Adrenal gland (tissue), 5 donors: ENCODE data around the gene AGPAT3.

ENCODE experiments used
- CTCF ChIP-seq, 6 experiments: fragments of 450-650 bp in 4 of 6; fragments of 200-600 bp in 2 of 6; sonication (generic) in 1 of 6; IDR thresholded peaks; 1 replicate in 5 of 6; 2 replicates in 1 of 6; pipeline versions ENCODE4 v1.5.1 to v1.8.0; 2016 to 2021; ENCODE audit warnings: antibody characterized with exemption in 6 of 6, mild to moderate bottlenecking in 2 of 6, moderate library complexity in 1 of 6
- POLR2A ChIP-seq, 2 donors: fragments of 450-650 bp; IDR thresholded peaks; one replicate each; pipeline ENCODE4 v1.6.1; 2017; ENCODE audit warnings: antibody characterized with exemption in 2 of 2, mild to moderate bottlenecking in 2 of 2, moderate library complexity in 1 of 2
- donor health status: DM: no; HTN: no; CAD: no.

- no peak for TF ChIP-seq CTCF (IDR thresholded peaks at IDR 0.05)
- no peak for TF ChIP-seq POLR2A (IDR thresholded peaks at IDR 0.05)
These were observed 83.9 kb downstream of the AGPAT3 start for GRCh38 chr21:43948740-43949498.
